Adipose tissue (tissue), 3 donors: ENCODE measurements around the gene NLRP9. TPM values are rescaled to one million over a fixed set of nuclear protein-coding genes. Genes with fewer than 3 reads are reported as not detected.

Experiments
- H3K27ac ChIP-seq: one replicate; pipeline ENCODE4 v1.5.1; 2013; ENCODE audit warnings: low read depth, low read length
- WGBS, 3 donors: extraction: QIAGEN DNeasy Blood & Tissue Kit; methylation state at CpG; one replicate each; pipeline ENCODE4 v1.1.7; 2013; 5-methylcytosine and 5-hydroxymethylcytosine counted together
- polyA plus RNA-seq, 3 donors: library from polyadenylated mRNA; stranded (reverse); fragments of 200-250 nt; gene quantifications; one replicate each; pipeline ENCODE4 v1.2.3, GENCODE V29; 2013
- donor health status: healthy with polysubstance abuse.
- donor health status: Bipolar disorder and iron deficiency.
- donor health status: healthy.

NLRP9 gene
- polyA plus RNA-seq, 3 donors: not detected

DNA sequence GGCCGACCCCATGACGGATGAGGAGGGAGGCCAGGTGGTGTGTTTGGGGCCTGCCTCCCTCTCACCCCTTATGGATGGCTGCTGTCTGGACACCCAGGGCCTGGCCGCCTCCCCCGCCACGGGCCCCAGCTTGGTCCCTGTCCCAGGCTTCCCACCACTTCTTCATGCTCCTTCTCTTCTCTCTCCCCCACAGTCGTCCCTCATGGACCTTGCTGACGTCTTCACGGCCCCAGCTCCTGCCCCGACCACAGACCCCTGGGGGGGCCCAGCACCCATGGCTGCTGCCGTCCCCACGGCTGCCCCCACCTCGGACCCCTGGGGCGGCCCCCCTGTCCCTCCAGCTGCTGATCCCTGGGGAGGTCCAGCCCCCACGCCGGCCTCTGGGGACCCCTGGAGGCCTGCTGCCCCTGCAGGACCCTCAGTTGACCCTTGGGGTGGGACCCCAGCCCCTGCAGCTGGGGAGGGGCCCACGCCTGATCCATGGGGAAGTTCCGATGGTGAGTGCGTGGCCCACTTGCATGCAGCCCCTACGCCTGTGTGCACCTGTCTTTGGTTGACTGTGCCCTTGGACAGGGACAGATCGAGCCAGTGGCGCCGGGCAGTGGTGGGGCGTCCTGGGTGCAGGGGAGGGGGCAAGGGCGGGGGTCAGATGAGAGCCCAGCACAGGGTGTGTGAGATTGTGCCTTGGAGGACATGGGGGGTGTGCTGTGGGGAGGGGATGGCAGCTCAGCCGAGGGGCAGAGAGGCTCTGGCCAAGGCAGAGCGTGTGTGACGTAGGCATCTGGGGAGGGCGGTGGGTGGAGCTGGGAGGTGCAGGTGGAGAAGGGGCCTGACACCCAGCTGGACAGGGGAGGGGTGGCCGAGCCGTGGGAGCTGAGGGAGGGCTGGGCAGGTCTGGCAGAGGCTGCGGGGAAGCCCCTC is 46.4 kb downstream of the NLRP9 start:
- H3K27ac ChIP-seq: no peak overlapping the region
- 89 to 94% (median 93%) methylated on average over 27 to 31 of the region's 31 CpGs for WGBS, 3 donors

DNA sequence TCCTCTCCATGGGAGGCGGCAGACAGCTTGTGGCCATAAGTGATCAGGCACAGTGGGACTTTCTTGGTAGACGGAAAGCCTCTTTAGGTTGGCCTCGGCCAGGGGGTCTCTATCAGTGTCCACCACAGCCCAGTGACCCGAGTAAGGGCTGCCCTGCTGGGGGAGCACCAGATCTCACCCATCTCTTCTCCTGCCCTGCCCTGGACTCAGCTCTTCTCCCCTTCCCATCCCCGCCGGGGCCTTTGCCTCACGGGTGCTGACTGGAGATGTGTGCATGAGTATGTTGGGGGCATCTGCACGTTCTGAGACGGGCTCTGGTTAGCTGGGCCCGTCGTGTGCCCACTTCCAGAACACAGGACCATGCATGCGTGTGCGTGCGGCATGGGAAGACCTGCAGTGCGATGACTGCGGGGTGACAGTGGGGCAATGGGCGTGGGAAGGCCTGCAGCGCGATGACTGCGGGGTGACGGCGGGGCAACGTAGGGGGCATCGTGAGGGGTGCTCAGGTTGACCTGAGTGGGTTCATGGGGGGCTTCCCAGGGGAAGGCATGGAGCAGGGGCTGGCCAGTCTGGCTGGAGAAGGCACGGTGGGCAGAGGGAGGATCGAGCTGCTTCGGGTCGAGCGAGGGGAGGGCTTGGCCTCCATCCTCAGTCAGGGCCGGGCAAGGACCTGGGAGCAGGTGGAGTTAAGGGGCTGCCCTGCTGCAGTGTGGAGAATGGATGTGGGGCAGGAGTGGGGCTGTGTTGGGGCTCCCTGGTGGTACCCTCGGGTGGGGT is 47.2 kb downstream of the NLRP9 start:
- WGBS, 3 donors: 90 to 95% (median 91%) methylated on average over 31 of the region's 31 CpGs
- no peak overlapping the region for H3K27ac ChIP-seq

DNA sequence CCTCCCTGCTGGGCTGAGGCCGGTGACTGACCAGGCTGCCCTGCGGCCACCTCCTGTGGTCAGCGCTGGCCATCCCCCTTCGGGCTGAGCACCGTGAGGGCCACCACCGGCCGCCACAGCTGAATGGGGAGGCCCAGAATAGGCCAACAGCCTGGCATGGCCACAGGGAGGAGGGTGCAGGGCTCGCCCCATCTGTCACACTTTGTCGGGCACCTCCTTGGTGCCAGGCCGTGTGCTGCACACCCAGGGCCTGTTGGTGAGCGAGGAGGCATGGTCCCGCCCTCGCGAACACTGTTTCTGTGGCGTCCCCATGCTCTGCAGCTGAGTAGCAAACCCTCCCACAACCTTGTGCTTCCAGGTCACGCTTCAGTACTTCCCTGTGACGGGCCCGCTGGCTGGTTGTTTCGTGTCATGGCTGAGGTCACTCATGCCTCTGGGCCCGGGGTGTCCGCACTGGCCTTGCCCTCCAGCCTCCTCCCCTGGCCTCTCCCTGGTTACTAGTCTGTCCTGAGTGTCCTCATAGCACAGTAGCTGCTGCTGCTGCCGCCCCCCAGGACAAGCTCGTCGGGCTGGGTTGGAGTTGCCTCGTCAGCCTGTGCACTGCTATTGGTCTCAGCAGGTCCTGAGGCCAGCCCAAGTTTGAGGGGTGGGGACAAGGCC is 48.0 kb downstream of the NLRP9 start:
- 94 to 98% (median 95%) methylated on average over 20 to 25 of the region's 25 CpGs for WGBS, 3 donors
- no peak overlapping the region for H3K27ac ChIP-seq

- WGBS, 3 donors: 92 to 94% (median 93%) methylated on average over 28 to 35 of the region's 35 CpGs
- no peak overlapping the region for H3K27ac ChIP-seq
Measured at GRCh38 chr19:55689411-55690108, 48.6 kb downstream of the NLRP9 start.

DNA sequence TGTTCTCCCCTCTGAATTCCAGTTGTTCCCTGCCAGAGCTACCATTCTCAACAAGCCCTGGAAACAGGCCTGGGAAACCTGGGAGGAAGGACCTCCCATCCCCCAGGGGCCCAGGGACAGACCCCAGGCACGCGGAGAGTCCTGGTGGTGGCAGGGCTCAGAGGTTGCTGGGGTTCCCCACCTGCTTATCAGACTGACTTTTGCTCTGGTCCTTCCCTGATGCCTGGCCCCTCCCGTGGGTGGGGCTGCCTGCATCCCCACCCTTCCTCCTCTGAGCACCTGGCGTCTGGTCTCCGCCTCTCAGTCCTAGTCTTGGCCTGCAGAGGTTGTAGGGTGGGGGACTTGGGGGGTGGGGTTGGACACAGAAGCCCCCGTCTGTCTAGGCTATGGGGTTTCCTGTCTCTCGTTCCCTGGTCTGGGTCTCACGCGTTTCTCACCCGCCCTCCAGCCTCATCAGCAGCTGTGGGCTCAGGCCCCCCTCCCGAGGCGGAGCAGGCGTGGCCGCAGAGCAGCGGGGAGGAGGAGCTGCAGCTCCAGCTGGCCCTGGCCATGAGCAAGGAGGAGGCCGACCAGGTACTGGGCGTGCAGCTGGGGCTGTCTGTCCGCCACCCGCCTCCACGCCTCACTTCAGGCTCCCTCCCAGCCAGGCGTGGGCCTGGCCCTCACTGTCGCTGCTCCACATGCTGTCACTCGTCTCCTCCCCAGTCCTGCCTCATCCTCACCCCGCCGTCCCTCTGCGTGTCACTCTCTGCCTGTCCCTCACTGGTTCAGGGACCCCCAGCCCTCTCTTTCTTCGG is 49.6 kb downstream of the NLRP9 start:
- 68 to 75% (median 75%) methylated on average over 23 to 27 of the region's 27 CpGs for WGBS, 3 donors
- H3K27ac ChIP-seq: no peak overlapping the region

DNA sequence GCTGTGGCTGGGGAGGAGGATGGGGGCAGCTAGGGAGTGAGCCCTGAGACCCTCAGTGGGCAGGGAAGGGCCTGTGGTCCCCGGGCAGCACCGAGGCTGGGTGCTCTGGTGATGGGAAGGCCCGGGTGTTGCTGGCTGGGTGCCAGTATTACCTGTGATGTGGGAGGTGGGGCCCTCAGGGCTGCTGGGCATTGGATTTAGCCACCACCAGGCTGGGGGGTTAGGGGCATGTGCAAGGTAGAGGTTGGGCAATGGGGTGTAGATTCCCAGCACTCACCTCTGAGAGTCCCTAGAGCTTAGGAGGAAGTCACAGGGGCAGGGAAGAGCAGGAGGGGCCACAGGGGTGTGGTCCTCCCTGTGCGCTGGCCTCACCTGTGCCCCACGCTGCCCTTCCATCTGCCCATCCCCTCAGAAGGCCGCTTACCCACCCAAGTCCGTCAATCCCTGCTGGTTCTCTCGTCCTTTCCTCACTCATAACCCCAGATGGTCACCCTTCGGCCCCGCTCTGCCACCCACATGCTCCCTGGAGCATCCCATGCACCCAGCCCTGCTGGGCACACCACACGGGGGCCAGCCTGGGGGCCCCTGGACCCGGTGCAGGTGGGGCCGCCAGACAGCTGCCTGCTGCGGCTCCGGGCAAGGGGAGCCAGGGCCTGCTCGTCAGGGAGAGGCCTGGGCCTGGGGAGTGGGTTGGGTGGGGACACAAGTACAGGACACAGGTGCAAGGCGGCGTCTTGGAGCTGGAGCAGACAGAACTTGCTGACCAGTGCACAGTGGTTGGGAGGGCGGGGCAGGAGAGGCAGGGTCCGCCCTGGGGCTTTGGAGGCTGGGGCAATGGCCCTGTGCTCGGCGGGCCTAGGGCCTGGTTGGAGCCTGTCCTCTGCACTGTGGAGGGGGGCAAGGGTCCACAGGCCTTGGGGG is 50.7 kb downstream of the NLRP9 start:
- WGBS, 3 donors: 83 to 94% (median 88%) methylated on average over 19 to 22 of the region's 22 CpGs
- no peak overlapping the region for H3K27ac ChIP-seq

DNA sequence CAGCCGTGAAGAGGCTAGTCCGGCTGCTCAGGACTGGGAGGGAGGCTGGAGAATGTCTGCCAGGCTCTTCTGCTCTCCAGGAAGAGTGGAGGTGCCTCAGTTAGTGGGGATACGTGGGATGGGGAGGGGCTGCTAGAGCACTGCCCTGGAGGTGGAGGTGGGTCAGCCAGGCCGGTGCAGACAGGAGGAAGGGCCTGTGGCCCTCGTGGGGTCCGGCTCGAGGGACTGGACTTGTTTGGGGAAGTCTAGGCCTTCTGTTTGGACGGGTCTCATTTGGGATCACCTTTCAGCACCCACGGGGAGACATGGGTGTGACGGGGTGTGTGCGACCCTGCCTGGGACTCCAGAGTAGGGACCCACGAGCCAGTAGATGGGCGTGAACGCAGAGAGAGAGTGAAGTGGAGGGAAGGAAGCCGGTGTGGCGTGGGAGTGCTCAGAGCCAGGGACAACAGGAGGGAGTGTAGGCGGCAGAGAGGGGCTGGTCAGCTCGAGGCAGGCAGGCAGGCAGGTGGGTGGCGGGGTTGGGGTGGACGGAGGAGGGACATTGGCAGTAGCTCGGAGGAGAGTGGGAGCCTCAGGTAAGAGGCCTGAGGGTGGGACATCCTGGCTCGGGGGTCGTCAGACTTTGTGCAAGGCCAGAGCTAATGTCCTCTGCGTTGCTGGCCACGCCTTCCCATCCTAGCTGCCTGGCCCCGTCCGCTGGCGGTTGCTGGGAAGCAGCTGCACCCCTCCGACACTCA is 51.7 kb downstream of the NLRP9 start:
- H3K27ac ChIP-seq: no peak overlapping the region
- WGBS, 3 donors: 87 to 88% (median 87%) methylated on average over 28 to 29 of the region's 29 CpGs

- H3K27ac ChIP-seq: no peak overlapping the region
- WGBS, 3 donors: 89 to 93% (median 93%) methylated on average over 4 to 6 of the region's 6 CpGs
Measured at GRCh38 chr19:55685776-55686175, 52.4 kb downstream of the NLRP9 start.

DNA sequence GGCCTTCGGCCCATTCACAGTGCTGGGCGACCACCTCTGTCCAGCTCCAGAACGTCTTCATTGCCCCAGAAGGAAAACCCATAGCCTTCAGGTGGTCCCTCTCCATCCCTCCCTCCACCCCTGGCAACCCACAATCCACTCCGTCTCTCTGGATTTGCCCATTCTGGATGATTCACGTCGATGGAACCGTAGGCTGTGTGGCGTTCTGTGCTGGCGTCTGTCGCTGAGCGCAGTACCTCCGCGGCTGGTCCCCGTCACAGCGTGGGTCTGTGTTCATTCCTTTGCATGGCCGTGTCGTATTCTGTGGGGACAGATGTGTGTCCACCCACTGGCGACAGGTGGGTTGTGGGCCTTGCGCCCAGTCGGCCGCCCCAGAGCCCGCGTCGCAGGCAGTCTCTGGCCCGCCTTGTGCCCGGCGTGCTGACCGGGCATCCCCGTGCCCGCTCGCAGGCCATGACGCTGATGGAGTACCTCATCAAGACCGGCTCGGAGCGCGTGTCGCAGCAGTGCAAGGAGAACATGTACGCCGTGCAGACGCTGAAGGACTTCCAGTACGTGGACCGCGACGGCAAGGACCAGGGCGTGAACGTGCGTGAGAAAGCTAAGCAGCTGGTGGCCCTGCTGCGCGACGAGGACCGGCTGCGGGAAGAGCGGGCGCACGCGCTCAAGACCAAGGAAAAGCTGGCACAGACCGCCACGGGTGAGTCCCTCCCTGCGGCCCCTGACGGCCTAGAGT is 53.1 kb downstream of the NLRP9 start:
- H3K27ac ChIP-seq: no peak overlapping the region
- 95 to 97% (median 96%) methylated on average over 59 to 60 of the region's 60 CpGs for WGBS, 3 donors

- no peak overlapping the region for H3K27ac ChIP-seq
- 39 to 91% (median 90%) methylated on average over 22 of the region's 22 CpGs for WGBS, 3 donors
Measured at GRCh38 chr19:55683449-55684261, 54.5 kb downstream of the NLRP9 start.

GRCh38 chr19:55681131-55682092 is 56.8 kb downstream of the NLRP9 start:
- 84 to 88% (median 84%) methylated on average over 9 of the region's 9 CpGs for WGBS, 3 donors
- H3K27ac ChIP-seq: no peak overlapping the region

DNA sequence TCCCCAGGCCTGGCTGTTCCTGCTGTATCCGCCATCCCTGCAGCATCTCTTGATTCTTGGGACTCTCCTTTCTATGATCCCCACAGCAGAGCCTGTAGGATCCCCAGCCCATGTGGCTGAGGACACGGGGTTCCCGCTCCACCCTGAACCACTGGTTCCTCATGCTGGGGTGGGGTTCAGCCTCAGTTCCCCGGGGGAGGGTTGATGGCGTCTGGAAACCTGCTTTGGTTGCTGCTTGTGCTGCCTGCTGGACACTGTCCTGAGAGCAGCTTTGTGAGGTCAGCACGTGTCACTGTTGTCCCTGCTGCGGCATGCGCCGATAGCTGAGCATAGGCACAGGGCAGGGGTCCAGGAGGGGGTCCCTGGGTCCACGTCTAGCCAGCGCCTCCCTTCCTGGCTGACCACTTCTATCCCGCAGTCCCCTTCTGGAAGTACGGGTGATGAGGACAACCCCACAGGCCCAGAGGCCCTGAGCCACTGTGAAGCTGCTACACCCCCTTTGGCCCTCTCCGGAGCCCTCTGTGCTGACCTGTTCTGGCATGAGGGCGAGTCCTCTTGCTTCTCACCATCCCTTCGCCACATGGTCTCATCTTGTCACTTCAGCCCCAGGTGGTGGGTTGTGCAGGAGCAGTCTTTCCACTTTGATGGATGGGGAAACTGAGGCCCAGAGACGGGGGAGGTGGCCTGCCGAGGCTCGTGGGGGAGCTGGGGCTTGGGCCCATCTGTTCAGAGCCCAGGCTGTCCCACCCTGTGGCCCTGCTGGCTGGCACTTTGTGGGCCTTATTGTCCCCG is 57.7 kb downstream of the NLRP9 start:
- no peak overlapping the region for H3K27ac ChIP-seq
- WGBS, 3 donors: 87 to 90% (median 87%) methylated on average over 20 of the region's 20 CpGs
